ENCODE data around the gene CDKAL1. TPM values are rescaled to one million over a fixed set of nuclear protein-coding genes. Genes with fewer than 3 reads are reported as not detected.

CDKAL1 gene
- total and polyA plus RNA-seq, 2 experiments from 2014 or later, result 14.4 to 19.5 TPM

GRCh38 chr6:20998748-20999448, 464.6 kb downstream of the CDKAL1 start:
- Histone ChIP-seq H3K9me2 (replicated peaks; ENCODE audit: insufficient read depth) (no peaks in the 10 kb centered on the region), H4K20me1 (ENCODE audit: insufficient read depth, poor library complexity, severe bottlenecking) (no peaks in the 10 kb centered on the region), H3K27ac (no peak overlapping the region), H2AFZ (no peak overlapping the region), H3K4me2 (no peak overlapping the region), H3K27me3 (no peaks in the 10 kb centered on the region), H3K9me3 (ENCODE audit: low read depth) (no peaks in the 10 kb centered on the region), H3K36me3 (replicated peaks; ENCODE audit: insufficient read depth, low read depth) (no peaks in the 10 kb centered on the region), H3K4me1 (ENCODE audit: insufficient read depth) (peaks cover 12% of the 10 kb centered on the region), H3K4me3 (no peak overlapping the region), H3K79me2 (no peaks in the 10 kb centered on the region)
- TF ChIP-seq EZH2phosphoT487 (IDR thresholded peaks at IDR 0.05; ENCODE audit: low read depth, severe bottlenecking, unreplicated experiment) (no peak), EZH2 (IDR thresholded peaks at IDR 0.05; ENCODE audit: borderline replicate concordance) (no peak), CTCF (IDR thresholded peaks at IDR 0.05; ENCODE audit: poor library complexity) (no peak)
- WGBS (ENCODE audit: low lambda C conversion rate, missing lambda C conversion rate), result 91% methylated on average over 6 of the region's 6 CpGs
- no peak for DNase-seq (ENCODE audit: low spot score)

GRCh38 chr6:21000331-21000801, 466.1 kb downstream of the CDKAL1 start:
- WGBS (ENCODE audit: low lambda C conversion rate, missing lambda C conversion rate), result 70% methylated on average over 2 of the region's 2 CpGs

GRCh38 chr6:21001736-21002135, 467.5 kb downstream of the CDKAL1 start:
- WGBS (ENCODE audit: low lambda C conversion rate, missing lambda C conversion rate), result 58% methylated on average over 3 of the region's 3 CpGs
- no peak for DNase-seq (ENCODE audit: low spot score)

More at GRCh38 chr6:21000331-21000801, 466.1 kb downstream of the CDKAL1 start:
- H3K79me2 ChIP-seq, result no peaks in the 10 kb centered on the region
- no peak for DNase-seq (ENCODE audit: low spot score)
- no peaks in the 10 kb centered on the region for H4K20me1 ChIP-seq (ENCODE audit: insufficient read depth, poor library complexity, severe bottlenecking)
- no peak overlapping the region for H3K4me2 ChIP-seq
- no peaks in the 10 kb centered on the region for H3K36me3 ChIP-seq (replicated peaks; ENCODE audit: insufficient read depth, low read depth)
- peaks cover 14% of the 10 kb centered on the region for H3K4me1 ChIP-seq (ENCODE audit: insufficient read depth)
- no peak overlapping the region for H3K4me3 ChIP-seq
- TF ChIP-seq EZH2 (IDR thresholded peaks at IDR 0.05; ENCODE audit: borderline replicate concordance) (no peak), EZH2phosphoT487 (IDR thresholded peaks at IDR 0.05; ENCODE audit: low read depth, severe bottlenecking, unreplicated experiment) (no peak), CTCF (IDR thresholded peaks at IDR 0.05; ENCODE audit: poor library complexity) (no peak)
- no peaks in the 10 kb centered on the region for H3K9me3 ChIP-seq (ENCODE audit: low read depth)
- no peaks in the 10 kb centered on the region for H3K9me2 ChIP-seq (replicated peaks; ENCODE audit: insufficient read depth)
- H3K27ac ChIP-seq, result no peak overlapping the region
- H2AFZ ChIP-seq, result no peak overlapping the region
- no peaks in the 10 kb centered on the region for H3K27me3 ChIP-seq

More at GRCh38 chr6:21001736-21002135, 467.5 kb downstream of the CDKAL1 start:
- H3K9me2 ChIP-seq (replicated peaks; ENCODE audit: insufficient read depth), result no peaks in the 10 kb centered on the region
- H4K20me1 ChIP-seq (ENCODE audit: insufficient read depth, poor library complexity, severe bottlenecking), result no peaks in the 10 kb centered on the region
- no peak overlapping the region for H3K27ac ChIP-seq
- H2AFZ ChIP-seq, result no peak overlapping the region
- H3K79me2 ChIP-seq, result no peaks in the 10 kb centered on the region
- H3K9me3 ChIP-seq (ENCODE audit: low read depth), result no peaks in the 10 kb centered on the region
- H3K4me3 ChIP-seq, result no peak overlapping the region
- H3K36me3 ChIP-seq (replicated peaks; ENCODE audit: insufficient read depth, low read depth), result no peaks in the 10 kb centered on the region
- TF ChIP-seq EZH2 (IDR thresholded peaks at IDR 0.05; ENCODE audit: borderline replicate concordance) (no peak), EZH2phosphoT487 (IDR thresholded peaks at IDR 0.05; ENCODE audit: low read depth, severe bottlenecking, unreplicated experiment) (no peak), CTCF (IDR thresholded peaks at IDR 0.05; ENCODE audit: poor library complexity) (no peak)
- no peaks in the 10 kb centered on the region for H3K27me3 ChIP-seq
- H3K4me2 ChIP-seq, result no peak overlapping the region
- H3K4me1 ChIP-seq (ENCODE audit: insufficient read depth), result peaks cover 14% of the 10 kb centered on the region

Measured in hepatocyte (in vitro differentiated cells).